Pulmonary artery endothelial cell (primary cell): ENCODE data around the gene TMEM213. TPM values are rescaled to one million over a fixed set of nuclear protein-coding genes. Genes with fewer than 3 reads are reported as not detected.
A peak's percentile ranks its signal among the peaks of the same experiment; 100 is the strongest.

Source experiments
- DNase-seq: peaks from one replicate; pipeline ENCODE4 v3.0.0-alpha.2; 2011; ENCODE audit warnings: low read depth, low spot score
- total RNA-seq: library from RNA; depleted of rRNA; stranded (reverse); fragments of >200 nt; gene quantifications from 2 replicates; pipeline ENCODE4 v1.2.3, GENCODE V29; 2014

TMEM213 gene
- total RNA-seq, result not detected in 2 replicates

GRCh38 chr7:138797715-138798320 is at the start of gene TMEM213, which contains the start of gene ATP6V0A4:
TMEM213 (plus strand) TSS chr7:138797994; CDS start chr7:138798105, 111 bp downstream.
ATP6V0A4 (minus strand) TSS chr7:138798196; CDS start chr7:138771247, 26,949 bp downstream.
- no peak for DNase-seq

GRCh38 chr7:138748666-138749065 is 49.1 kb upstream of the TMEM213 start:
- DNase-seq, result no peak

GRCh38 chr7:138749960-138750359 is 47.8 kb upstream of the TMEM213 start:
- DNase-seq, result no peak

- DNase-seq, result no peak
These were observed 47.3 kb upstream of the TMEM213 start for GRCh38 chr7:138750473-138750872.

- DNase-seq, result no peak
These were observed 46.8 kb upstream of the TMEM213 start for GRCh38 chr7:138750901-138751464.

- DNase-seq, result no peak
These were observed 45.2 kb upstream of the TMEM213 start for GRCh38 chr7:138752518-138753149.

GRCh38 chr7:138753150-138753518 is 44.7 kb upstream of the TMEM213 start:
- no peak for DNase-seq

GRCh38 chr7:138753610-138754009 is 44.2 kb upstream of the TMEM213 start:
- no peak for DNase-seq

- no peak for DNase-seq
These were observed 42.5 kb upstream of the TMEM213 start for GRCh38 chr7:138755331-138755747.

- DNase-seq, result no peak
These were observed 41.8 kb upstream of the TMEM213 start for GRCh38 chr7:138755842-138756590.

GRCh38 chr7:138756591-138757242 is 41.1 kb upstream of the TMEM213 start:
- DNase-seq, result no peak

GRCh38 chr7:138768241-138768640 is 29.6 kb upstream of the TMEM213 start:
- DNase-seq, result no peak

GRCh38 chr7:138770904-138771303 is 26.9 kb upstream of the TMEM213 start:
- no peak for DNase-seq

- no peak for DNase-seq
These were observed 24.6 kb upstream of the TMEM213 start for GRCh38 chr7:138773176-138773575.

- DNase-seq, result no peak
These were observed 24.0 kb upstream of the TMEM213 start for GRCh38 chr7:138773817-138774216.

- no peak for DNase-seq
These were observed 21.5 kb upstream of the TMEM213 start for GRCh38 chr7:138776166-138776833.

GRCh38 chr7:138781004-138781403 is 16.8 kb upstream of the TMEM213 start:
- no peak for DNase-seq

- DNase-seq, result peak; percentile 26
These were observed 13.1 kb upstream of the TMEM213 start for GRCh38 chr7:138784692-138785091.

GRCh38 chr7:138785587-138786437 is 12.0 kb upstream of the TMEM213 start:
- no peak for DNase-seq

- no peak for DNase-seq
These were observed 1.7 kb upstream of the TMEM213 start for GRCh38 chr7:138796038-138796615.
